Endothelial cell (in vitro differentiated cells): ENCODE measurements around the gene COMMD1. TPM values are rescaled to one million over a fixed set of nuclear protein-coding genes. Genes with fewer than 3 reads are reported as not detected.

Source experiments
- DNase-seq: peaks from one replicate; pipeline ENCODE4 v3.0.0; 2021; ENCODE audit warnings: low spot score
- H3K27ac Mint-ChIP-seq: one replicate; pipeline ENCODE4 v1.8.0; 2021; ENCODE audit warnings: mixed read lengths, inconsistent platforms; ENCODE audit not compliant: unreplicated experiment
- H3K27me3 Mint-ChIP-seq: one replicate; pipeline ENCODE4 v1.8.0; 2021; ENCODE audit warnings: mild to moderate bottlenecking, moderate library complexity, mixed read lengths, inconsistent platforms; ENCODE audit not compliant: unreplicated experiment
- H3K36me3 Mint-ChIP-seq: one replicate; pipeline ENCODE4 v1.8.0; 2021; ENCODE audit warnings: mild to moderate bottlenecking, low read depth, mixed read lengths, inconsistent platforms; ENCODE audit not compliant: unreplicated experiment
- H3K4me1 Mint-ChIP-seq: one replicate; pipeline ENCODE4 v1.8.0; 2021; ENCODE audit warnings: mild to moderate bottlenecking, mixed read lengths, inconsistent platforms; ENCODE audit not compliant: unreplicated experiment
- H3K4me3 Mint-ChIP-seq: one replicate; pipeline ENCODE4 v1.8.0; 2021; ENCODE audit warnings: mild to moderate bottlenecking, mixed read lengths, inconsistent platforms; ENCODE audit not compliant: unreplicated experiment
- H3K9me3 Mint-ChIP-seq: one replicate; pipeline ENCODE4 v1.8.0; 2021; ENCODE audit warnings: mixed read lengths, inconsistent platforms; ENCODE audit not compliant: unreplicated experiment
- total RNA-seq: library from RNA; stranded (reverse); fragmentation: NEBNext Ultra II Directional; extraction: Animal tissue kit (Norgen Biotek cat#: 25700); gene quantifications from one replicate; pipeline ENCODE4 v1.2.1, GENCODE V29; 2021; ENCODE audit not compliant: unreplicated experiment
- TF ChIP-seq, protein P1 (sequence below): fragments of 200-600 bp; sonication (generic); IDR thresholded peaks from one replicate; pipeline ENCODE4 v1.5.0; 2021; ENCODE audit warnings: antibody characterized with exemption; ENCODE audit not compliant: unreplicated experiment

The COMMD1 gene
- total RNA-seq, 1 donor from 2014 or later: 39.4 TPM

DNA sequence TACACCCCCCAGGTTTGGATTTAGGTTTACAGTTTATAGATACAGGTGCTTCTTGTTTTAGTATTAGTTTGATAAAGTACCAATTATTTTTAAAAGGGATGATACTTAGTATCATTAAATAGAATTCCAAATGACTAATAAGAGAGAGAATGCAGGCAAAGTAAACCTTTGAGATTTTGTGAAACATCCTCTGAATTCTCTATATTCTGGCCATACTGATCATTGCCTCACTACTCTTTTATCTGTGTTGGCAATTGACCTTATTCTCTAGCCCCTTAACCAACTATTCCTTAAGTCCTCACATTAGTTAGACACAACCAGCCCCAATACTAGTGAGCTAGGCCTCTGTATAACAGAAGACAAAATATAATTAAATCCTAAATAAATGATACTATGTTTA, 125.4 kb downstream of the COMMD1 start:
- Mint-ChIP-seq H3K27ac (no peak overlapping the region), H3K4me3 (no peak overlapping the region), H3K4me1 (no peaks in the 10 kb centered on the region), H3K9me3 (no peaks in the 10 kb centered on the region), H3K27me3 (no peaks in the 10 kb centered on the region), H3K36me3 (no peaks in the 10 kb centered on the region)
- TF ChIP-seq, protein P1, sequence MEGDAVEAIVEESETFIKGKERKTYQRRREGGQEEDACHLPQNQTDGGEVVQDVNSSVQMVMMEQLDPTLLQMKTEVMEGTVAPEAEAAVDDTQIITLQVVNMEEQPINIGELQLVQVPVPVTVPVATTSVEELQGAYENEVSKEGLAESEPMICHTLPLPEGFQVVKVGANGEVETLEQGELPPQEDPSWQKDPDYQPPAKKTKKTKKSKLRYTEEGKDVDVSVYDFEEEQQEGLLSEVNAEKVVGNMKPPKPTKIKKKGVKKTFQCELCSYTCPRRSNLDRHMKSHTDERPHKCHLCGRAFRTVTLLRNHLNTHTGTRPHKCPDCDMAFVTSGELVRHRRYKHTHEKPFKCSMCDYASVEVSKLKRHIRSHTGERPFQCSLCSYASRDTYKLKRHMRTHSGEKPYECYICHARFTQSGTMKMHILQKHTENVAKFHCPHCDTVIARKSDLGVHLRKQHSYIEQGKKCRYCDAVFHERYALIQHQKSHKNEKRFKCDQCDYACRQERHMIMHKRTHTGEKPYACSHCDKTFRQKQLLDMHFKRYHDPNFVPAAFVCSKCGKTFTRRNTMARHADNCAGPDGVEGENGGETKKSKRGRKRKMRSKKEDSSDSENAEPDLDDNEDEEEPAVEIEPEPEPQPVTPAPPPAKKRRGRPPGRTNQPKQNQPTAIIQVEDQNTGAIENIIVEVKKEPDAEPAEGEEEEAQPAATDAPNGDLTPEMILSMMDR: no peak
- no peak for DNase-seq

DNA sequence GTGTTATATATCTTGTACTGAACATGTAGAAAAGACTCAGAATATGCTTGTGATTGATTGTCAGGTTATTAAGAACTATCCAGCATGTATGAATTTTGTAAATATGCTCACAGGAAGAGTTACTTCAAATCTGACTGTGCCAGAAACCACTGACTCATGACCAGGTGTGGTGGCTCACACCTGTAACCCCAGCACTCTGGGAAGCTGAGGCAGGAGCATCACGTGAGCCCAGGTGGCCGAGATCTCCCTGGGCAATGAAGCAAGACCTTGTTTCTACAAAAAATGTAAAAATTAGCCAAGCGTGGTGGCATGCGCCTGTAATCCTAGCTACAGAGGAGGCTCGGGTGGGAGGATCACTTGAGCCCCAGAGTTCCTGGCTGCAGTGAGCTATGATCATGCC, 126.6 kb downstream of the COMMD1 start:
- H3K27me3 Mint-ChIP-seq: no peaks in the 10 kb centered on the region
- no peaks in the 10 kb centered on the region for H3K36me3 Mint-ChIP-seq
- no peaks in the 10 kb centered on the region for H3K9me3 Mint-ChIP-seq
- no peaks in the 10 kb centered on the region for H3K4me1 Mint-ChIP-seq
- no peak overlapping the region for H3K27ac Mint-ChIP-seq
- H3K4me3 Mint-ChIP-seq: no peak overlapping the region
- no peak for DNase-seq
- TF ChIP-seq, protein P1: no peak

DNA sequence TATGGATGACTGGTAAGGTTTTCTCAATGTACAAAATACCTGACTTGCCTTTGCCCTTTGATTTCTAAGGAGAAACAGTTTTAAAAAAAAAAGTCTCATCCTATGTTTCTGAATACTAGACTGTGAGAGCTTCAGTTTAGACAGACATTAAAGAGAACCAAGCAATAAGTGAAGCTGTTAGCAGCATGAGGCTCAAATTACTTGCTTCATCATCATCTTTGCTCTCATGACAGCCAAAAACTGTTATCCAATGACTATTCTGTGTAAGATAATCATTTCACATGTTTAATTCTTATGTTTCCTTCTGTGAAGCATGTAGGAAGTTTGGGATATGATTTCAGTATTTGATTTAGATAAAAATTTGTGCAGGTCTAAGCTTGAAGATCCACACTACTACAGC, 129.2 kb downstream of the COMMD1 start:
- Mint-ChIP-seq H3K27ac (no peak overlapping the region), H3K4me3 (no peak overlapping the region), H3K27me3 (no peaks in the 10 kb centered on the region), H3K9me3 (no peaks in the 10 kb centered on the region), H3K4me1 (no peaks in the 10 kb centered on the region), H3K36me3 (no peaks in the 10 kb centered on the region)
- TF ChIP-seq, protein P1: no peak
- DNase-seq: no peak

DNA sequence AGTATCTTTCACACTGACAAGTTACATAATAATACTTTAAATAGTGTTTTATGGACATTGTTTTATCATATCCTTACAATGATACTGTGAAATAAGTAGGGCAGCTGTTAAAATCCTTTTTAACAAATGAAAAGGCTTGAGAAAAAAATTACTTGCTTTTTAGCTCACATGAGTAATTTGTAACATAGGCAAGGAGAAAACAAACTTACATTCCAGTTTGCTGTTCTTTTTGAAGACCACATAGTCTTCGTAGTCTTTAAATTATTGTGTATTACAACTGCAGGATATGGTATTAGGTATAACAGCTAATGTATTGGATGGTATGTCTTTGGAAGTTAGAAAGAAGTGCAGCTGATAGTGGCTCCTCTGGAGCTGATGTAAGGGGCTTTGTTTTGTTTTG, 130.8 kb downstream of the COMMD1 start:
- Mint-ChIP-seq H3K9me3 (no peaks in the 10 kb centered on the region), H3K4me3 (no peak overlapping the region), H3K4me1 (no peaks in the 10 kb centered on the region), H3K27me3 (no peaks in the 10 kb centered on the region), H3K36me3 (no peaks in the 10 kb centered on the region), H3K27ac (no peak overlapping the region)
- DNase-seq: no peak
- TF ChIP-seq, protein P1: no peak

DNA sequence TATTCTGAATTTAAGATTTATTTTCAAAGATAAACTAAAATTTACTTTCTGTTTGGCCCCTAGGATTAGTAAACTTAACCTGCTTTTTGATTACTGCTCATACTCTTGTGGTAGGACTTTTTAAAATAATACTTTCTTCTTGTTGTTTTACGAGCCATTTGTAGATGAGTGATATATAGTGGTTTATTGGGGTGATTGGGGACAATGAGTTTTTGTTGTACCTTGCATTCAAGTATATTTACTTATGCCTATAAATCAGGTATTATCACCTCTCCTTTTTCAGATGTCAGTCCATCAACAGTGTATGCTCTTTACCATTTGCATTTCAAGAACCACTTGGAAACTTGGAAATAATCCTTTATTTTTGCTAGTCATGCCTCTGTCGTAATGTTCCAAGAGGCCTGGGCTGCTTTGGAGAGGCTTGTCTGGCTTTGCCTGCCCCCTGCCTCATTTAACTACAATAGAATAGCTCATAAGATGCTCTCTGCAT, 131.3 kb downstream of the COMMD1 start:
- no peak overlapping the region for H3K27ac Mint-ChIP-seq

More for the DNA sequence above, 131.3 kb downstream of the COMMD1 start:
- Mint-ChIP-seq H3K27me3 (no peaks in the 10 kb centered on the region), H3K36me3 (no peaks in the 10 kb centered on the region), H3K9me3 (no peaks in the 10 kb centered on the region), H3K4me1 (no peaks in the 10 kb centered on the region), H3K4me3 (no peak overlapping the region)
- DNase-seq: no peak
- TF ChIP-seq, protein P1: no peak
